GM13977 (cell line): ENCODE results near the gene RAI1.
A peak's percentile ranks its signal among the peaks of the same experiment; 100 is the strongest.

Source experiments
- DNase-seq: peaks from one replicate; pipeline ENCODE4 v3.0.0; 2012; ENCODE audit warnings: low spot score
- in situ Hi-C: fragments of 300-500 bp; cut with MboI; formaldehyde crosslinking; loops from one replicate; pipeline ENCODE4 v1.12.0; 2022; ENCODE audit warnings: low sequenced_read_pairs, low pct_unique_long_range_greater_than_20kb, mixed read lengths, inconsistent platforms; ENCODE audit not compliant: unreplicated experiment
- TF ChIP-seq, protein P1 (sequence below): IDR thresholded peaks from 2 replicates; pipeline ENCODE4 v1.5.1; 2012; ENCODE audit warnings: mild to moderate bottlenecking, control low read depth; ENCODE audit not compliant: insufficient read depth; ENCODE audit errors: extremely low read depth, missing control alignments

RAI1 gene

DNA sequence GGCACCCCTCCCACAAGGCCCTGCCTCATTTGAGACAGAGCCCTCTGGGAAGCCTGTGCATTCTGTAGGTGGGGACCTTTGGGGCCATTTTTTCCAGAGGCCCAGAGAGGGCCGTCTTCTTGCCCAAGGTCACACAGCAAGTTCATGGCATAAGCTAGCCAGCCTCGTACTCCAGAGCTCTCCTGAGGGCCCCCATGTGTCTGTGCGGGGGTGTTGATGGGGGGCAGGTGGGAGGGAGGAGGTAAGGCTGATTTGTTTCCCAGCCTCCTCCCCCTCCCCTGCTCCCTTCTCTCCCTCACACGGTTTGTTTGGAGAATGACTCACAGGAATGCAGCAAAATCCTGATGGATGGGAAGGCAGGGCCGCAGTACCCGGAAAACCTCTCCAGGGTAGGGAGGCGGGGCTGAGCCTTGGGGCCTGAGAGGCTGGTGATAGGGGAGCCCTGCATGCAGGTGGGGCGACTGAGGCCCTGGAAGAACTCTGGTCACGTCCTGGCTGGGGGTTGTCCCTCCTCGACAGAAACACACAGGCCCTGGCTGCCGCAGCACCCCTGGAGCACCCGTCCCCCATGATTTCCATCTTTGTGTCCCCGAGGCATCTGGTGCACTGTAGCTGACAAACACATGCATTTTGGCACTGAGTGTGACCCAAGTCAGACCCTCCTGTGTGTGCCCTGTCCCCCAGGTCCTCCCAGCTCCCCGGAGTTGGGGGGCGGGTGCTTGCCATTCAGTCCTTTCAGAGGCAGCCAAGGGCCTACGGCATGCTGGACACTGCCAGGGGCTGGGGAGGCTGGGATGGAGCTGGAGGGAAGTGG, 29.7 kb downstream of the RAI1 start:
- TF ChIP-seq, protein P1, sequence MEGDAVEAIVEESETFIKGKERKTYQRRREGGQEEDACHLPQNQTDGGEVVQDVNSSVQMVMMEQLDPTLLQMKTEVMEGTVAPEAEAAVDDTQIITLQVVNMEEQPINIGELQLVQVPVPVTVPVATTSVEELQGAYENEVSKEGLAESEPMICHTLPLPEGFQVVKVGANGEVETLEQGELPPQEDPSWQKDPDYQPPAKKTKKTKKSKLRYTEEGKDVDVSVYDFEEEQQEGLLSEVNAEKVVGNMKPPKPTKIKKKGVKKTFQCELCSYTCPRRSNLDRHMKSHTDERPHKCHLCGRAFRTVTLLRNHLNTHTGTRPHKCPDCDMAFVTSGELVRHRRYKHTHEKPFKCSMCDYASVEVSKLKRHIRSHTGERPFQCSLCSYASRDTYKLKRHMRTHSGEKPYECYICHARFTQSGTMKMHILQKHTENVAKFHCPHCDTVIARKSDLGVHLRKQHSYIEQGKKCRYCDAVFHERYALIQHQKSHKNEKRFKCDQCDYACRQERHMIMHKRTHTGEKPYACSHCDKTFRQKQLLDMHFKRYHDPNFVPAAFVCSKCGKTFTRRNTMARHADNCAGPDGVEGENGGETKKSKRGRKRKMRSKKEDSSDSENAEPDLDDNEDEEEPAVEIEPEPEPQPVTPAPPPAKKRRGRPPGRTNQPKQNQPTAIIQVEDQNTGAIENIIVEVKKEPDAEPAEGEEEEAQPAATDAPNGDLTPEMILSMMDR = no peak
- no peak for DNase-seq
- in situ Hi-C loops = no loop called here

GRCh38 chr17:17711641-17712162, 30.4 kb downstream of the RAI1 start:
- in situ Hi-C loops = no loop called here

GRCh38 chr17:17712268-17712924, 31.1 kb downstream of the RAI1 start:
- DNase-seq = peak; percentile 63
- TF ChIP-seq, protein P1 = no peak
- in situ Hi-C loops = no loop called here

More at GRCh38 chr17:17711641-17712162, 30.4 kb downstream of the RAI1 start:
- no peak for DNase-seq
- TF ChIP-seq, protein P1 = no peak

DNA sequence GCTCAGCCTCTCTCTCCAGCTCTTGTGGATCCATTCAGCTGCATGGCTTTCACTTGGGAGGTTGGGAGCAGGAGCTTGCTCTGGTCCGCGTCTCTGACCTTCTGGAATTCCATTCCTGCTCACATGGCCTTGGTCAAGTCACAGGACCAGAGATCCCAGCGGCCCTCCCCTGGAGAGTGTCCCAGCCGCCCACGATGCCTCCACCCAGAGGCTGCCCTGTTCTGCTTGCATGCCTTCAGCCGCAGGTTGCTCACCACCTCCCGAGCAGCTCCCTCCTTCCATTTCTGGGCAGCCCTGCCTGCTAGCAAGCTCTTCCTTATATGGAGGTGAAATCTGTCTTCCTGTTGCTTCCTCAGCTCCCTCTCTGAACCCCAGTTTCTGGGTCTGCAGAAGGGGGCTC, 32.6 kb downstream of the RAI1 start:
- DNase-seq = no peak
- TF ChIP-seq, protein P1 = no peak
- in situ Hi-C loops = no loop called here

DNA sequence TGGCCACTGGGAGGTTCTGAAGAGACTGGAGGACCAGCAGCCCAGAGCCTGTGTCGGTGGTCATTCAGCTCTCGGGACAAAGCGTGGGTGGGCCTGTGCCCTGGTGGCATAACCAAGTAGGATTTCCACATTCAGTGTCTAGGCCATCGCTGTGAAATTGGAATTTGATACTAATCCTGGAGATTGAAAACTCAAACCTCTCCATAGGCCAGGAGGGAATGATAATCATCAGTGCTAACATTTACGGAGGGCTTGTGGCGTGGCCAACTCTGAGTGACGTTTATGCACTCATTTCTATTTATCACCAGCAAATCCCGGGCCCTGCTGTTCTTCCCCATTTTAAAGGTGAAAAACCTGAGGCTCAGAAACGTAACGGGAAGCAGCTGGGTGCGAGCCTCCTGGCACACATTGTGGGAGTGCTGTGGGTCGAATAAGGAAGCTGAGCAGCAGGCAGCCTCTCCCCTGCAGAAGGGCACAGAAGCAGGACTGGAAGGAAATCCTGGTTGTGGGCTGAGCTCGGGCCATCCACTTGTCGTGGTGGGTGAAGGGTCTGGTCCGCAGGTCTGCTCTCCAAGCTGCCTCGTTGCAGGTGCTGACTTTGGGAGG, 33.1 kb downstream of the RAI1 start:
- DNase-seq = no peak
- in situ Hi-C loops = no loop called here
- TF ChIP-seq, protein P1 = no peak

DNA sequence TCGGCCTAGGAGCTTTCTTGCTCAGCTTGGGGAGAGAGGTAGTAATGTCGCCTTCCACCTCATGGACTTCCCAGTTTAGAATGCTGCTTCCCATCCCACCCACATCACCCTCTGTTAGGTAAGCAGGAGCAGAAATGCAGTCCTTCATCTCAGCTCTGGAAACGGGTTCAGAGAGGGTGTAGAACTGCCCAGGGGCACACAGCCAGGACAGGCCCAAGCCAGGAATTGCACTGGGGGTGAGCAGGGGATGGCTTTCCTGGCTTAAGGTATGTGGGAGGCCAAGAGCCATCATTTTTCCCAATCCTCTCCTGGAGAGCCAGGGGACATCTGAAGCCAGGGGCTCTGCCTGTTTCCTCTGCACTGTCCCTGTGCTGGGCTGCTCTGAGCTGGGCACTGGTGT, 33.6 kb downstream of the RAI1 start:
- in situ Hi-C loops = no loop called here
- TF ChIP-seq, protein P1 = no peak
- DNase-seq = no peak
